ENCODE measurements around the gene TRIM8.

The TRIM8 gene

DNA sequence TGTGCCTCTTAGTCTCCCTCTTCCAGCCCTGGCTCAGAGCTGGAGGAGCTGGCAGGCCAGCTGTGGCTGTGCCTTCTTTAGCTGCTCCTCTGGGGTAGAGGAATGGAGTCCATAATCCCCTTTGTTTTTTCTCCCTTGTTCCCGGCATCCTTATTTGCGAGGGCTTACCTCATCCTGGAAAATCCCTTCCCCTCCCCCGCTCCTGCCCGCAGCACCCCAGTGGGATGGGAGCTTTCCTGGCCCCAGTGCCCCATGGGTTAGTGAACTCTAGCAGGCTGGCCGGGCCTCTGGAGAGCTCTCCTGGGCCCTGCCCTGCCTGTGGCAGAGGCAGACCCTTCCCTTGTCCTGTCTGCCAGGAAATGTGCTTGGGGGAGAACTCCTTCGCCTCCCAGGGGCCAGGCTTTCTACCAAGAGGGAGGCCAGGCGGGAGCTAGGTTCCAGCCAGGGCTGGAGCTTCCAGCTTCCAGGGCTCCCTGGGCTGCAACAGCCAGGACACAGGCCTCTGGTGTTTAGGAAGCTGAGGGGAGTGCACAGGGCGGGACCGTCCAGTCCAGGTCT, 16.5 kb upstream of the TRIM8 start:
- peak overlapping the region; percentile 3 for H3K4me3 ChIP-seq (ENCODE audit: low read length)
- peaks cover 55% of the 10 kb centered on the region for H3K4me1 ChIP-seq (ENCODE audit: control insufficient read depth, low read depth, low read length)
- H3K27me3 ChIP-seq (ENCODE audit: control insufficient read depth, insufficient read depth, low read length) = no peaks in the 10 kb centered on the region
- peak overlapping the region; percentile 81 for H3K9ac ChIP-seq (ENCODE audit: low read length)
- H3K36me3 ChIP-seq (ENCODE audit: control insufficient read depth, low read depth, low read length) = no peaks in the 10 kb centered on the region
- no peaks in the 10 kb centered on the region for H3K9me3 ChIP-seq (ENCODE audit: control insufficient read depth, low read depth, low read length)
- peak overlapping the region; percentile 87 for H3K27ac ChIP-seq (ENCODE audit: low read length)

DNA sequence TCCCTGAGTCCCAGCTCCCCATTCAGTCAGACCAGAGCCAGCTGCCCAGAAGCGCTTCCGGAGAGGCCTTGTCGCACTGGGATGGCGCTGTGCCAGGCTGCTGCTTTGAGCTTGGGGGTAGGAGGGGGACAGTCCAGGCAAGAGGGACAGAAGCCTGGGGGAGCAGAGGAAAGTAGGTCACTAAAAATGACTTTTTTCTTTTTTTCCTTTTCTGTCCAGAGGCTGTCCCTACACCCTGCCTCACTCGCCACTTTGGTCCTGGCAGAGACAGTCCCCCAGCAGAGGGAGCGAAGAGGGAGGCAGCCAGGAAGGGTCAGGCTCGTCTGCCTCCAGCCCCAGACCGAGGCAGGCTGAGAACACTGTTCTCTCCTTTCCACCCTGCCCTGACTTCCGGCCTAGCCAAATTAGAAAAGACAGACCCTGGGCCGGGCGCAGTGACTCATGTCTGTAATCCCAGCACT, 15.8 kb upstream of the TRIM8 start:
- Histone ChIP-seq H3K4me1 (ENCODE audit: control insufficient read depth, low read depth, low read length) (peaks cover 62% of the 10 kb centered on the region), H3K27ac (ENCODE audit: low read length) (peak overlapping the region; percentile 87), H3K9me3 (ENCODE audit: control insufficient read depth, low read depth, low read length) (no peaks in the 10 kb centered on the region), H3K27me3 (ENCODE audit: control insufficient read depth, insufficient read depth, low read length) (no peaks in the 10 kb centered on the region), H3K9ac (ENCODE audit: low read length) (peak overlapping the region; percentile 81), H3K36me3 (ENCODE audit: control insufficient read depth, low read depth, low read length) (no peaks in the 10 kb centered on the region), H3K4me3 (ENCODE audit: low read length) (no peak overlapping the region)

DNA sequence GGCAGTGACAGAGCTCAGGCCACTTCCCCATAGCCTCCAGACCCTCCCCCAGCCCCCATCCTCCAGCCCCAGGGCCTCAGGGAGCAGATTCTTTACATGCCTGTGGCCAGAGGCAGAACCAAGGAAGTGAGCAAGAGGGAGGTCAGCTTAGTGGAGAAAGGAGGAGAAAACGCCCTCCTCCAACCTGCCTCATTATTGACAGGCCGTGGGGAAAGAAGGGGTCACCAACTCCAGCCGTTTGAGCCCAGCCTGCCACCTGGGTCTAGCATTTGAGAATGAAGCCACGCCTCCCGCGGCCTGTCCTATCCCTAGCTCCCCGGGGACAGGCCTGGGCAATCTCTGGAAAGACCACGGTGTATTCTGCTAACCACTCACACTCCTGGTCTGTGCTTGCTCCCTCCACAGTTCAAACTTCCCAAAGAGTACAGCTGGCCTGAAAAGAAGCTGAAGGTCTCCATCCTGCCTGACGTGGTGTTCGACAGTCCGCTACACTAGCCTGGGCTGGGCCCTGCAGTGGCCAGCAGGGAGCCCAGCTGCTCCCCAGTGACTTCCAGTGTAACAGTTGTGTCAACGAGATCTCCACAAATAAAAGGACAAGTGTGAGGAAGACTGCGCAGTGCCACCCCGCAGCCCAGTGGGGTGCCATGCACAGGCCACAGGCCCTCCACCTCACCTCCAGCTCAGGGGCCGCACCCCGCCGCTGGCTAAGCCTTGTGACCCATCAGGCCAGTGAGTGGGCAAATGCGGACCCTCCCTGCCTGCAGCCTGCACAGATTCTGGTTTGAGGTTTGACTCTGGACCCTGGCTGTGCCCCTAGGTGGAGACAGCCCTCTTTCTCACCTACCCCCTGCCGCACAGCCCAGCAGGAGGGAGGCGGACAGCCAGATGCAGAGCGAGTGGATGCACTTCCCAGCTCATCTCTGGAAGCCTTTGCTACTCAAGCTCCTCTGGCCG, 14.3 kb upstream of the TRIM8 start:
- peaks cover 72% of the 10 kb centered on the region for H3K4me1 ChIP-seq (ENCODE audit: control insufficient read depth, low read depth, low read length)
- H3K4me3 ChIP-seq (ENCODE audit: low read length) = no peak overlapping the region
- no peaks in the 10 kb centered on the region for H3K36me3 ChIP-seq (ENCODE audit: control insufficient read depth, low read depth, low read length)
- H3K27me3 ChIP-seq (ENCODE audit: control insufficient read depth, insufficient read depth, low read length) = no peaks in the 10 kb centered on the region
- no peak overlapping the region for H3K9ac ChIP-seq (ENCODE audit: low read length)
- no peak overlapping the region for H3K27ac ChIP-seq (ENCODE audit: low read length)
- H3K9me3 ChIP-seq (ENCODE audit: control insufficient read depth, low read depth, low read length) = no peaks in the 10 kb centered on the region

DNA sequence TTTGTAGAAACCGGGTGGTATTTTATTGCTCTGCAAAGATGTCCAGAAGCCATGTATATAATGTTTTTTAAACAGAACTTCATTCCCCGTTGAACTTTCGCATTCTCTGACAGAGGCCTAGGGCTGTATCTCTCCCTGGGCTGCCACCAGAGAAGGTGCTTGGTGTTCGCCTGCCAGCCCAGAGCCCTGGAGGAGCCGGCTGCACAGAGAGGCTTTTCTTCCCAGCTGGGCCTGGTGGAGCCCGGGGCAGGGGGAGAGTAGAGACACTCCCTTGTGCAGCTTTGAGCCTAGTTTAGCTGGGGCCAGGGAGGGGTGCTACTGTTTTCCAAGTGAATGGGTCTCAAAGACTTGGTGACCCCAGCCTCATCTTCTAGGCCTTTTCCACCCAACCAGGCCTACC, 13.6 kb upstream of the TRIM8 start:
- Histone ChIP-seq H3K4me1 (ENCODE audit: control insufficient read depth, low read depth, low read length) (peaks cover 71% of the 10 kb centered on the region), H3K27ac (ENCODE audit: low read length) (no peak overlapping the region), H3K9ac (ENCODE audit: low read length) (no peak overlapping the region)

DNA sequence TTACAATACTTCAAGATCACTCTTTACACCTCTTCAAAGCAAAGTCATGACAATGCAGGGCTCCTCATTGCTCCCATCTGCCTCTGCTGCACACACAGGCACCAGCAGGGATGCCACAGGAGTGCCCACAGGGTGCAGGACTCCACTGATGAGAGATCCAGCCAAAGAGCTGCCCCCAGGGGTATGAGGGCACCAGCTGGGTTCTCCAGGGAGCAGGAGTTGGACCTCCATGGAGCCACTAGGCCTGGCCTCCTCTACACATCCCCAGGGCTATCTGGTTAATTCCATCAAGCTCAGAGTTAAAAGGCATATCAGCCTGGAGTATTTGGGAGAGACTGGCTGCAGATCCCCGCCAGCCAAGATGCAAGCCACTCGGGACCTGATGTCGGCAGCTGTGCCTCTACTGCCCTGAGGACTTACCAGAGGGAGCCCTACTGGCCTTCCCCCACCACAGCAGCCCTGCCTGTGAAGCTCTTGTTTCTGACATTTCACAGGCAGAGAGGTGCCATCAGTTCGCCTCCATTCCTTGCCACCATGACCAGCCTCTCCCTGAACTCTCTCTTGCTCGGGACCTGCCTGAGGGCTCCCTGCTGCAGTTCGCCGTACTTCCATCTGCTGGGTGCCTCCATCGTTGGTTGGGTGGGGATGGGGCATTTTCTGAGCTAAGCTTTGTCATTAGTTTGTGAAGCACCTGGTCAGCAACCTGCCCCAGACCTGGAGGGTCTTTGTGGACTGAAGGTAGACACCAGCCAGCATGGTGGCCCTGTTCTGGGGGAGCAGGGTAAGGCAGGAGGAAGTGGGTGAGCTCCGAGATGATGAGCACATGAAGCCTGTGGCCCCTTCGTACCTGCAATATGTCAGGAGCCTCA, 12.5 kb upstream of the TRIM8 start:
- no peak overlapping the region for H3K27ac ChIP-seq (ENCODE audit: low read length)

More for the DNA sequence above, 13.6 kb upstream of the TRIM8 start:
- H3K36me3 ChIP-seq (ENCODE audit: control insufficient read depth, low read depth, low read length) = no peaks in the 10 kb centered on the region
- no peak overlapping the region for H3K4me3 ChIP-seq (ENCODE audit: low read length)
- H3K27me3 ChIP-seq (ENCODE audit: control insufficient read depth, insufficient read depth, low read length) = no peaks in the 10 kb centered on the region
- H3K9me3 ChIP-seq (ENCODE audit: control insufficient read depth, low read depth, low read length) = no peaks in the 10 kb centered on the region

DNA sequence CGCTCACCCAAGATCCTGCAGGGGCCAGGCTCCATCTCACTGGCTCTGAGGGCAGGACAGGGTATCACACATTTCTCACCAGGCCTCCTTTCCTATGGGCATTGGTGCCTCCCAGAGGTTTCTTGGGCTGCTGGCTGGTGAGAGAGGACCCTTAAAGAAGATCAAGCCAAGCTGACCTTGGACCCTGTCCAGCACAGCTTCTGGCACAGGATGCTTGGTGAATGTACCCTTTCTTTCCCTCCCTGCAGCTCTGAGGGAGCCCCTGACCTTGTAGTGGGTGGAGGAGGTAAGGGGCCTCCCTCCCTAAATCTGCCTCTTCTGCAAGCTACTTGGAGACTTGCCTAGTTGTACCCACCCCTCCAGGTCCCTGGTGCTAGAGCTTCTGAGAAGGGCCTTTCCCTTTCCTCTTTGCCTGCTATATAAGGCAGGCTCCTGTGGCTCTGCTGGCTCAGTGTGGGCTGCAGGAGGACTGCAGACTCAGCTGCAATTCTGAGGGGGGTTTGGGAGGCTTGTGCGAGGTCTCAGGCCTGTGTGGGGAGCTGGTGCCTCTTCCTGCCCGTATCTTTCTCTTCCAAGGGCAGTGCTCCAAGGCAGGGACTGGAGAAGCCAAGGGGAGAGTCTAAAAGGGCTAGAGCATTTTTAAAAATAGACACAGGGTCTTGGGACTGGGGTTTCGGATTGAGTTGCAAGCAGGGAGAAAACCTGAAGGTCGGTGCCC, 11.7 kb upstream of the TRIM8 start:
- peaks cover 53% of the 10 kb centered on the region for H3K4me1 ChIP-seq (ENCODE audit: control insufficient read depth, low read depth, low read length)
- H3K9me3 ChIP-seq (ENCODE audit: control insufficient read depth, low read depth, low read length) = no peaks in the 10 kb centered on the region
- no peaks in the 10 kb centered on the region for H3K27me3 ChIP-seq (ENCODE audit: control insufficient read depth, insufficient read depth, low read length)
- H3K9ac ChIP-seq (ENCODE audit: low read length) = no peak overlapping the region
- no peak overlapping the region for H3K4me3 ChIP-seq (ENCODE audit: low read length)
- H3K36me3 ChIP-seq (ENCODE audit: control insufficient read depth, low read depth, low read length) = no peaks in the 10 kb centered on the region
- H3K27ac ChIP-seq (ENCODE audit: low read length) = no peak overlapping the region

More for the DNA sequence above, 12.5 kb upstream of the TRIM8 start:
- no peak overlapping the region for H3K4me3 ChIP-seq (ENCODE audit: low read length)
- no peaks in the 10 kb centered on the region for H3K27me3 ChIP-seq (ENCODE audit: control insufficient read depth, insufficient read depth, low read length)
- H3K4me1 ChIP-seq (ENCODE audit: control insufficient read depth, low read depth, low read length) = peaks cover 61% of the 10 kb centered on the region
- H3K9ac ChIP-seq (ENCODE audit: low read length) = no peak overlapping the region
- no peaks in the 10 kb centered on the region for H3K36me3 ChIP-seq (ENCODE audit: control insufficient read depth, low read depth, low read length)
- no peaks in the 10 kb centered on the region for H3K9me3 ChIP-seq (ENCODE audit: control insufficient read depth, low read depth, low read length)

DNA sequence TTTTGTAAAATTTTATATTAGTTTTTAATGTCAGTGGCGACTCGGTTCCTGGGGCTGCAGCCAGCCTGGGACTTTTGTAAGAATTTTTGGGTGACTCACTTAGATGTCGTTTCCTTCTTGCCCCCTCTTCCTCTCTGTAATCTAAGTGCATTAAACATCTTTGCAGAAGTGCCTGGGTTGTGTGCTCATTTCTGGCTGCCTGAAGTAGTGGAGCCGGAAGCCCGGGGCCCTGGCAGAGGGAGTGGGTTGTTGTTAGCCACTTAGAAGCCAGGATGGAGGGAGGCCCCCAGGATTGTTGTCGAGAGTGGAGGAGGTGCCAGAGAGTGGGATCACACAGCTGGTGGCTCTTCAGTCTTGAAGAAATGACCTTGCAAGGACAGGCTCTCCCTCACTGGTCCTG, 11.0 kb upstream of the TRIM8 start:
- Histone ChIP-seq H3K36me3 (ENCODE audit: control insufficient read depth, low read depth, low read length) (no peaks in the 10 kb centered on the region), H3K27me3 (ENCODE audit: control insufficient read depth, insufficient read depth, low read length) (no peaks in the 10 kb centered on the region), H3K4me3 (ENCODE audit: low read length) (no peak overlapping the region), H3K27ac (ENCODE audit: low read length) (no peak overlapping the region), H3K4me1 (ENCODE audit: control insufficient read depth, low read depth, low read length) (peaks cover 46% of the 10 kb centered on the region), H3K9ac (ENCODE audit: low read length) (no peak overlapping the region), H3K9me3 (ENCODE audit: control insufficient read depth, low read depth, low read length) (no peaks in the 10 kb centered on the region)

DNA sequence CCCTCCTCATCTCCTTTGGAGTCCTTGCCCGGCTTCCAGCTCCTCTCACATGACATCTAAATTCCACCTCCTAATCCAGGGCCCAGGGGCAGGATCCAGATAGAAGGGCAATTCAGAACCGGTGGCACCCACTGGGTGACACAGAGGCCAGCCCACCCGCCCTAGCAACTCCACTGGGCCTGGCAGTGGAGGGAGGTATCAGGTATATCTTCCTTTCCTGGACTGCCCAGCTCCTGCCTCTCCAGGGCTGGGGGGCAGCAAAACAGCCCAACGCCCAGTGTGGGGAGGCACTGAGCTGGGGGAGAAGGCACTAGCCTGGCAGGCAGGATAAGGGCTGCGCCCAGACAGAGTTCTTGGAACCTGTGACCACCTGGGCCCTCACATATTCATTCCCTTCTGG, 10.4 kb upstream of the TRIM8 start:
- H3K27ac ChIP-seq (ENCODE audit: low read length) = no peak overlapping the region

DNA sequence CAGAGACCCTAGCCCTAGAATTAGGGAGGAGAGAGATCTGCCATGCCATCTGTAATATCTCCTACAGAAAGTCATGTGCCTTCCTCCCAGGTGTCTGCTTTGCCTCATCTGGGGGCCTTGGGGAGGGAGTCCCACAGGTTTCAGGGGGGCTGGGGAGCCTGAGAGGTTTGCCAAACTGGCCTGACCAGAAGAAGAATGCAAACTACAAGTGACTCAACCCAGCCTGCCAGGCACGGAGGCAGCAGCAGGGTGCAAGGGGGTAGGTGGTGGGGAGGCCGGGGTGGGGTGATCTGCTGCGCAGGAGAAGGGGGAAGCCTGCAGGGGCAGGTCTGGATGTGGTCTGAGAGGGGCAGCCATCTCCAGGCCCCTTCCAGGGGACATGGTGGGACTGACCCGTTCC, 9.6 kb upstream of the TRIM8 start:
- H3K36me3 ChIP-seq (ENCODE audit: control insufficient read depth, low read depth, low read length) = no peaks in the 10 kb centered on the region
- no peak overlapping the region for H3K4me3 ChIP-seq (ENCODE audit: low read length)
- H3K9ac ChIP-seq (ENCODE audit: low read length) = no peak overlapping the region
- H3K27me3 ChIP-seq (ENCODE audit: control insufficient read depth, insufficient read depth, low read length) = no peaks in the 10 kb centered on the region
- H3K4me1 ChIP-seq (ENCODE audit: control insufficient read depth, low read depth, low read length) = peaks cover 32% of the 10 kb centered on the region
- H3K27ac ChIP-seq (ENCODE audit: low read length) = no peak overlapping the region
- no peaks in the 10 kb centered on the region for H3K9me3 ChIP-seq (ENCODE audit: control insufficient read depth, low read depth, low read length)

More for the DNA sequence above, 10.4 kb upstream of the TRIM8 start:
- no peak overlapping the region for H3K4me3 ChIP-seq (ENCODE audit: low read length)
- no peaks in the 10 kb centered on the region for H3K9me3 ChIP-seq (ENCODE audit: control insufficient read depth, low read depth, low read length)
- no peak overlapping the region for H3K9ac ChIP-seq (ENCODE audit: low read length)
- H3K36me3 ChIP-seq (ENCODE audit: control insufficient read depth, low read depth, low read length) = no peaks in the 10 kb centered on the region
- H3K4me1 ChIP-seq (ENCODE audit: control insufficient read depth, low read depth, low read length) = peaks cover 40% of the 10 kb centered on the region
- no peaks in the 10 kb centered on the region for H3K27me3 ChIP-seq (ENCODE audit: control insufficient read depth, insufficient read depth, low read length)

DNA sequence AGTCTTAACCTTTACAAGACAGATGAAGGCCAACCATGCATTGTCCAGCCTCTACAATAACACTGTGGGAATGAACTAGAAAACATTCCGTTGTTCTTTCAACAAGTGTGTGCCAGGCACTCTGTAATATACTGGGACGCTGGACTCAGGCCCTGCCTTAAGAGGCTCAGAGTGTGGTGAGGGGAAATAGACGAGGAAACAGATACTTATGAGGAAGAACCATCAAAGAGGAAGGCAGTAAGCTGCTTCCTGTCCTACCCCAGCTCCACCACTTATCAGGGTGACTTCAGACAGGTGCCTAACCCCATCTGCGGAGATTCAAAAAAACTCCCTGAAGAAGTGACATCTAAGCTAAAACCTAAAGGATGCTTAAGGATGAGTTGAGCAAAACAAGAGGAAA, 8.9 kb upstream of the TRIM8 start:
- no peaks in the 10 kb centered on the region for H3K27me3 ChIP-seq (ENCODE audit: control insufficient read depth, insufficient read depth, low read length)
- H3K36me3 ChIP-seq (ENCODE audit: control insufficient read depth, low read depth, low read length) = no peaks in the 10 kb centered on the region
- no peaks in the 10 kb centered on the region for H3K9me3 ChIP-seq (ENCODE audit: control insufficient read depth, low read depth, low read length)
- H3K27ac ChIP-seq (ENCODE audit: low read length) = no peak overlapping the region
- no peak overlapping the region for H3K9ac ChIP-seq (ENCODE audit: low read length)
- no peak overlapping the region for H3K4me3 ChIP-seq (ENCODE audit: low read length)
- peaks cover 25% of the 10 kb centered on the region for H3K4me1 ChIP-seq (ENCODE audit: control insufficient read depth, low read depth, low read length)

DNA sequence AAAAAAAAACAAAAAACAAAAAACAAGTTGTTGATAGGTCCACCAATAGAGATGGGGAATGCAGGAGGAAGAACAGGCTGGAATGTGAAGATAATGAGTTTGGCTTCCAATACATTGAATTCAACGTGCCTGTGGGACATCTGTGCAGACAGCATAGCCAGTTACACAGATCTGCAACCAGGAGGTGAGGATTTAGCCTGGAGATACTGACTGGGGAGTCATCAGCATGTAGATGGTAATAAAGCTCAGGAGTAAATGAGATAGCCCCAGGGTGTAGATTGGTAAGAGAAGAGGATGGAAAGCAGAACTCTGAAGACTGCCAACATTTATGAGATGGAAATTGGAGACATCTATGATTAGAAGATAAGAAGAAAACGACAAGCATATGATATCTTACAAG, 4.7 kb upstream of the TRIM8 start:
- no peaks in the 10 kb centered on the region for H3K9me3 ChIP-seq (ENCODE audit: control insufficient read depth, low read depth, low read length)
- no peaks in the 10 kb centered on the region for H3K36me3 ChIP-seq (ENCODE audit: control insufficient read depth, low read depth, low read length)
- H3K4me1 ChIP-seq (ENCODE audit: control insufficient read depth, low read depth, low read length) = peaks cover 7% of the 10 kb centered on the region
- no peak overlapping the region for H3K9ac ChIP-seq (ENCODE audit: low read length)
- H3K4me3 ChIP-seq (ENCODE audit: low read length) = no peak overlapping the region
- H3K27ac ChIP-seq (ENCODE audit: low read length) = no peak overlapping the region
- H3K27me3 ChIP-seq (ENCODE audit: control insufficient read depth, insufficient read depth, low read length) = no peaks in the 10 kb centered on the region
